Kidney (tissue), 14 donors: ENCODE data around the gene EXOSC6. TPM values are rescaled to one million over a fixed set of nuclear protein-coding genes. Genes with fewer than 3 reads are reported as not detected.

ENCODE experiments used
- DNase-seq, 5 donors: peaks; one replicate each; pipeline ENCODE4 v3.0.0-alpha.2; 2013 to 2020
- FAIRE-seq: peaks from 2 replicates; lab custom pipeline; 2012; peaks lifted over from hg19 to GRCh38; lab: Jason Lieb, UNC
- H3K27ac ChIP-seq, 2 donors: one replicate each; pipeline ENCODE4 v1.7.0; 2013; ENCODE audit warnings: low read depth in 2 of 2, low read length in 2 of 2, inconsistent platforms in 1 of 2
- H3K27me3 ChIP-seq: one replicate; pipeline ENCODE4 v1.7.1; 2013; ENCODE audit warnings: low read length, inconsistent platforms; ENCODE audit not compliant: control insufficient read depth, insufficient read depth
- H3K36me3 ChIP-seq, 3 donors: one replicate each; pipeline versions ENCODE4 v1.7.0 to v1.7.1; 2013; ENCODE audit warnings: low read length in 3 of 3, control low read depth in 1 of 3, inconsistent platforms in 1 of 3; ENCODE audit not compliant: insufficient read depth in 3 of 3, control insufficient read depth in 2 of 3
- H3K4me1 ChIP-seq, 3 donors: one replicate each; pipeline versions ENCODE4 v1.7.0 to v1.7.1; 2013; ENCODE audit warnings: low read length in 3 of 3, inconsistent platforms in 1 of 3, low read depth in 1 of 3; ENCODE audit not compliant: control insufficient read depth in 2 of 3, insufficient read depth in 2 of 3
- H3K4me3 ChIP-seq, 3 donors: one replicate each; pipeline versions ENCODE4 v1.7.0 to v1.8.1; 2013; ENCODE audit warnings: low read length in 3 of 3, control low read depth in 1 of 3, inconsistent platforms in 1 of 3
- H3K9ac ChIP-seq, 3 donors: one replicate each; pipeline versions ENCODE4 v1.7.0 to v1.7.1; 2013; ENCODE audit warnings: low read length in 3 of 3, control low read depth in 1 of 3, inconsistent platforms in 1 of 3
- H3K9me3 ChIP-seq, 3 donors: one replicate each; pipeline versions ENCODE4 v1.7.0 to v1.7.1; 2013; ENCODE audit warnings: low read length in 3 of 3, control low read depth in 1 of 3, inconsistent platforms in 1 of 3; ENCODE audit not compliant: control insufficient read depth in 2 of 3, insufficient read depth in 1 of 3
- intact Hi-C: fragments of 100-400 bp; cut with DNase I; formaldehyde crosslinking; loops from one replicate; pipeline ENCODE4 v1.11.1; 2022
- polyA plus RNA-seq: library from polyadenylated mRNA; stranded (reverse); fragments of 350-450 nt; fragmentation: Illumina TruSeq; extraction: RNeasy Lipid Tissue Mini Kit (QIAGEN cat#74804); gene quantifications from one replicate; pipeline ENCODE4 v1.2.3, GENCODE V29; 2014; ENCODE audit warnings: low read depth, low replicate concordance; ENCODE audit not compliant: insufficient read depth
- total RNA-seq: library from RNA; stranded (reverse); fragmentation: NEBNext Ultra II Directional; extraction: Animal tissue kit (Norgen Biotek cat#: 25700); gene quantifications from one replicate; pipeline ENCODE4 v1.2.1, GENCODE V29; 2021
- TF ChIP-seq, protein P1 (sequence below): IDR thresholded peaks from 3 replicates; pipeline ENCODE4 v1.5.1; 2012; ENCODE audit warnings: mild to moderate bottlenecking, moderate library complexity, borderline replicate concordance; ENCODE audit not compliant: insufficient read depth; ENCODE audit errors: extremely low read depth
- donor health status: control.
- donor health status: control.
- donor health status: control.
- donor health status: control.
- donor health status: control.
- donor health status: DM: yes; HTN: yes; CAD: no.
- donor health status: Normal renal cell carcinoma (clear cell type).

The EXOSC6 gene
- total and polyA plus RNA-seq, 2 donors from 2014 or later, result 13.1 to 22.6 TPM

DNA sequence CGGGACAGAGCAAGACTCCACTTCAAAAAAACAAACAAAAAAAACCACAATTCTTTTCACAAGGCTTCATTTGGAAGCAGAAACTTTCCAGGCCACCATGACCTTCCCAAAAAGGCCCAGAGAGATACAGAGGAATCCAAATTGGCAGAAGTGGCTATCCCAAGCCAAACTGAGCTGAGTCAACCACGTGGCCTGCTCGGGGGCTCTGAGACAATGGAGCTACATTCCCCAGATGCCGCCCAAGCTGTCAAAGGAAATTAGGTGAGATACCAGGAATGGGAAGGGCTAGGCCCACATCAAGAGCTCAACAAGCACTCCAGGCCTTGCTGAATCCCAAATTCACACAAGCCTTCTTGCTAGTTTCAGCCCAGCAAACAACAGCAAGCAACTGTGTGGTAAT is 5.7 kb upstream of the EXOSC6 start:
- no peak for DNase-seq
- no peak for FAIRE-seq
- H3K4me1 ChIP-seq, result no peaks in the 10 kb centered on the region
- H3K36me3 ChIP-seq, result peaks cover 5 to 70% (median 57%) of the 10 kb centered on the region in 3 donors
- no peak overlapping the region for H3K4me3 ChIP-seq
- intact Hi-C loops, result no loop called here
- H3K9me3 ChIP-seq, result no peaks in the 10 kb centered on the region
- H3K27me3 ChIP-seq, result no peaks in the 10 kb centered on the region
- H3K27ac ChIP-seq, result no peak overlapping the region
- TF ChIP-seq, protein P1, sequence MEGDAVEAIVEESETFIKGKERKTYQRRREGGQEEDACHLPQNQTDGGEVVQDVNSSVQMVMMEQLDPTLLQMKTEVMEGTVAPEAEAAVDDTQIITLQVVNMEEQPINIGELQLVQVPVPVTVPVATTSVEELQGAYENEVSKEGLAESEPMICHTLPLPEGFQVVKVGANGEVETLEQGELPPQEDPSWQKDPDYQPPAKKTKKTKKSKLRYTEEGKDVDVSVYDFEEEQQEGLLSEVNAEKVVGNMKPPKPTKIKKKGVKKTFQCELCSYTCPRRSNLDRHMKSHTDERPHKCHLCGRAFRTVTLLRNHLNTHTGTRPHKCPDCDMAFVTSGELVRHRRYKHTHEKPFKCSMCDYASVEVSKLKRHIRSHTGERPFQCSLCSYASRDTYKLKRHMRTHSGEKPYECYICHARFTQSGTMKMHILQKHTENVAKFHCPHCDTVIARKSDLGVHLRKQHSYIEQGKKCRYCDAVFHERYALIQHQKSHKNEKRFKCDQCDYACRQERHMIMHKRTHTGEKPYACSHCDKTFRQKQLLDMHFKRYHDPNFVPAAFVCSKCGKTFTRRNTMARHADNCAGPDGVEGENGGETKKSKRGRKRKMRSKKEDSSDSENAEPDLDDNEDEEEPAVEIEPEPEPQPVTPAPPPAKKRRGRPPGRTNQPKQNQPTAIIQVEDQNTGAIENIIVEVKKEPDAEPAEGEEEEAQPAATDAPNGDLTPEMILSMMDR, result no peak
- no peak overlapping the region for H3K9ac ChIP-seq

DNA sequence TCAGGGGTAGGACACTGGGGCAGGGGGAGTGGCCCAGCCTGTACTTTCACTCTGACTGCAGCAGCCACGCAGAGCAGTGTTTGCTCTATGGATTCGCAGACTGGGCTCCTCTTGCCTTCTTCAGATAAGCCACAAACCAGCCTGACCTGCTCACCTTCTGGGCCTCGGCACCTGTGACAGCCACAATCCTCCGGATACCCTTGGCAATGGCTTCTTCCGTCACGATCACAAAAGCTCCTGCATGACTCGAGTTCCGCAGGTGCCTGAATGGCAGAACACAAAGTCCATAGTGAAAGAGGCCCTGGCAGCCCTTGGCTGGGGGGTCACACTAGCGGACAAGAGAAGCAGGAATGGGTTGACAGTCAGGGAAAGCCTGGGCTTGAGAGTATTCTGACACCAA is 3.8 kb upstream of the EXOSC6 start:
- DNase-seq (no peak), FAIRE-seq (no peak)
- no peaks in the 10 kb centered on the region for H3K27me3 ChIP-seq
- H3K36me3 ChIP-seq, result peaks cover 2 to 61% (median 49%) of the 10 kb centered on the region in 3 donors
- no peak overlapping the region for H3K4me3 ChIP-seq
- H3K9ac ChIP-seq, result no peak overlapping the region
- intact Hi-C loops, result no loop called here
- TF ChIP-seq, protein P1, result no peak
- peaks cover 0 to 2% (median 0%) of the 10 kb centered on the region in 3 donors for H3K4me1 ChIP-seq
- no peak overlapping the region for H3K27ac ChIP-seq
- no peaks in the 10 kb centered on the region for H3K9me3 ChIP-seq

DNA sequence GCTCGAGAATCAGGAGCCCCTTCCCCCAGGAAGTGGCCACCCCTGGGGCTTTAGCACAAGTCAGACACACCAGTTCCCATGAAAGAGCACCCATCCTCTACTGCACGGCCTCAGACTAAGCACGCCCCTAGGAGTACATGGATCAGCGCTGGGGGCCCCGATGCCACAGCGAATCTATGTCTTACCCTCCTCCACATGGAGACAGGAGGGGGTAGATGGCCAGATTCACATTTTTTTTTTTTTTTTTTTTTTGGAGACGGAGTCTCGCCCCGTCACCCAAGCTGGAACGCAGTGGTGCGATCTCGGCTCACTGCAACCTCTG is 3.2 kb upstream of the EXOSC6 start:
- intact Hi-C loops, result no loop called here
- no peaks in the 10 kb centered on the region for H3K27me3 ChIP-seq
- TF ChIP-seq, protein P1, result no peak
- FAIRE-seq (no peak), DNase-seq (no peak)
- H3K4me3 ChIP-seq, result no peak overlapping the region
- H3K4me1 ChIP-seq, result peaks cover 0 to 4% (median 0%) of the 10 kb centered on the region in 3 donors
- peaks cover 2 to 61% (median 44%) of the 10 kb centered on the region in 3 donors for H3K36me3 ChIP-seq
- H3K27ac ChIP-seq, result no peak overlapping the region
- no peaks in the 10 kb centered on the region for H3K9me3 ChIP-seq
- no peak overlapping the region for H3K9ac ChIP-seq
